ENCODE results near the gene TMED3. TPM values are rescaled to one million over a fixed set of nuclear protein-coding genes. Genes with fewer than 3 reads are reported as not detected.

The TMED3 gene
- total and polyA plus RNA-seq, 9 of the 15 experiments (the other 6 are each of a cell fraction or from before 2014, with no cell fraction given), result 6.1 to 89.6 (median 51.4) TPM

GRCh38 chr15:79310985-79311900 is at the start of gene TMED3 (continued):
- TF ChIP-seq RERE (CRISPR knock-in tag; IDR thresholded peaks at IDR 0.05; ENCODE audit: borderline replicate concordance) (no peak), ZNF707 (CRISPR knock-in tag; conservative IDR thresholded peaks at IDR 0.05) (no peak), TFAP4 (CRISPR knock-in tag; IDR thresholded peaks at IDR 0.05; ENCODE audit: borderline replicate concordance) (0 out of 2 replicates have a peak, but pooled peaks have one; percentile 5), SUPT5H (IDR thresholded peaks at IDR 0.05) (peak; percentile 77), MIER1 (IDR thresholded peaks at IDR 0.05; ENCODE audit: low read depth) (no peak), SMAD2 (IDR thresholded peaks at IDR 0.05; ENCODE audit: low read depth, low read length) (no peak), ZNF639 (CRISPR knock-in tag; conservative IDR thresholded peaks at IDR 0.05 in 1 of 2, IDR thresholded peaks at IDR 0.05 in 1 of 2) (no peak; a peak in 1 of 4 replicates), STAT5A (IDR thresholded peaks at IDR 0.05; ENCODE audit: borderline replicate concordance, low read length) (no peak), ZNF354B (CRISPR knock-in tag; IDR thresholded peaks at IDR 0.05) (no peak), ATF1 (CRISPR knock-in tag; IDR thresholded peaks at IDR 0.05) (no peak), ATF1 (tag; IDR thresholded peaks at IDR 0.05) (peak; percentile 36; the same call in 1 of the 2 replicates), ZNF121 (CRISPR knock-in tag; conservative IDR thresholded peaks at IDR 0.05) (no peak; the same call in 1 of the 2 replicates), DDX20 (tag; IDR thresholded peaks at IDR 0.05; ENCODE audit: low read depth) (no peak), TBL1XR1 (IDR thresholded peaks at IDR 0.05; ENCODE audit: low read length in 2 of 2) (no peak), HOXB6 (CRISPR knock-in tag; IDR thresholded peaks at IDR 0.05; ENCODE audit: borderline replicate concordance) (no peak), PRMT5 (CRISPR knock-in tag; IDR thresholded peaks at IDR 0.05) (no peak), POLR3A (IDR thresholded peaks at IDR 0.05; ENCODE audit: borderline replicate concordance, extremely low read depth, insufficient read depth, insufficient read length) (no peak), ZNF134 (CRISPR knock-in tag; conservative IDR thresholded peaks at IDR 0.05) (no peak), COPS2 (conservative IDR thresholded peaks at IDR 0.05) (no peak), NFE2 (IDR thresholded peaks at IDR 0.05; ENCODE audit: low read depth) (no peak)
